ENCODE measurements around the gene APBA3.
A peak's percentile ranks its signal among the peaks of the same experiment; 100 is the strongest.

APBA3 gene

DNA sequence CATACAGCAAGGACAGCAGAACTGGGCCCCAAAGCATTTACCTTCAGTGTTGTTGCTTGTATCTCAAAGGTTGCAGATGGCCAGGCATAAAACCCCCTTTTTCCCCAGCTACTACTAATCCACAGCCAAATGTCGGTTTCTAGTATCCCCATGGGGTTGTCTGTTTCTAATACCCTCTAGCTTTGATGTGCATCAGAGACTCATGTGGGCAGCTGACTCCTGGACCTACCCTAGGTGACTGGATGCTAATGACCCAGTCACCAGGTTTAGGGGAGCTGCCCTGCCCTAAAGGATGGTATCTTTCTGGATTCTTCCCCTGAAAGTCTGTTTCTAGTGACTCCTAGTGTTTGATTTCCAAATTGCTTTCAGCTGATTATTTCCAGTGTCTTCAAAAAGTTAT lies 29.4 kb downstream of the APBA3 start:
- in situ Hi-C loops (cut with HindIII; ENCODE audit: low pct_ligation_motif_present, low pct_unique_long_range_greater_than_20kb, low sequenced_read_pairs), result no loop called here
- no peak for DNase-seq

DNA sequence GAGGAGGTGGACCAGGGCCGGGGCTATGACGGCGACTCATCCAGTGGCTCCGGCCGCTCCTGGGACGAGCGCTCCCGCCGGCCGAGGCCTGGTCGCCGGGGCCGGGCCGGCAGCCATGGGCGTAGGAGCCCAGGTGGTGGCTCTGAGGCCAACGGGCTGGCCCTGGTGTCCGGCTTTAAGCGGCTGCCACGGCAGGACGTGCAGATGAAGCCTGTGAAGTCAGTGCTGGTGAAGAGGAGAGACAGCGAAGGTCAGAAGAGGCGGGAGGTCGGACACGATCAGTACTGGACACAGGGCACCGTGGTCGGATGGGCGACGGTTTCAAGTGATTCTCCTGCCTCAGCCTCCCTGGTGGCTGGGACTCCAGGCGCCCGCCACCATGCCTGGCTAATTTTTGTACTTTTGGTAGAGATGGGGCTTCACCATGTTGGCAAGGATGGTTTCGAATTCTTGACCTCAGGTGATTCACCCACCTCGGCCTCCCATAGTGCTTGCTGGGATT lies 31.0 kb downstream of the APBA3 start:
- DNase-seq, result no peak
- in situ Hi-C loops (cut with HindIII; ENCODE audit: low pct_ligation_motif_present, low pct_unique_long_range_greater_than_20kb, low sequenced_read_pairs), result no loop called here

DNA sequence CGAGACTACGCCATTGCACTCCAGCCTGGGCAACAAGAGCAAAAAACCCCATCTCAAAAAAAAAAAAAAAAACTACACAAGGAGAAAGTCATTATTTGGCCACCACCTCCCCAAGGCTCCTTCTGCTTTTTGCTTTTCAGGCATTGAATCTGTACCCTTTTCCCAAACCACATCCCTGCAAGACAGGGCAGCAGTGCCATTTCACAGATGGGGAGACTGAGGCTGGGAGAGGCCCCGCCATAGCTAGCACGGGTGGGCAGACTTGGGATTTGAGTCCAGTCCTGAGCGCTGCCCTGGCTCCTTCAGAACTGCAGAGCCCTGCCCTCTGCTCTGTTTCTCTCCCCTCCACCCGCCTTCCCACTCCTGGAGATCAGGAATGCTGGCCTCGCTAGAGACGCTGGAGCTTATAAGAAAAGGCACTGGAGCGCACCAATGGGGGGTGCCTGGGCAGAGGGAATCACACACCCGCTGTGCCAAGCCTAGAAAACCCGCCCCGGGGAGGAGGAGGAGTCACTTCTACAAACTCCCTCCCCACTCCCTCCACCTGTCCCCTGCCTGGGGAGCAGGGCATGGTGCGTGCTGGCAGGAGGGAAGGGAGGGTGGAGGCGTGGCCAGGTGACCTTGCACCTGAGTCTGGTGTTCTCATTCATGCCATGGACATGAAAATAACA lies 35.7 kb downstream of the APBA3 start:
- in situ Hi-C loops (cut with HindIII; ENCODE audit: low pct_ligation_motif_present, low pct_unique_long_range_greater_than_20kb, low sequenced_read_pairs), result no loop called here
- peak; percentile 62 for DNase-seq

DNA sequence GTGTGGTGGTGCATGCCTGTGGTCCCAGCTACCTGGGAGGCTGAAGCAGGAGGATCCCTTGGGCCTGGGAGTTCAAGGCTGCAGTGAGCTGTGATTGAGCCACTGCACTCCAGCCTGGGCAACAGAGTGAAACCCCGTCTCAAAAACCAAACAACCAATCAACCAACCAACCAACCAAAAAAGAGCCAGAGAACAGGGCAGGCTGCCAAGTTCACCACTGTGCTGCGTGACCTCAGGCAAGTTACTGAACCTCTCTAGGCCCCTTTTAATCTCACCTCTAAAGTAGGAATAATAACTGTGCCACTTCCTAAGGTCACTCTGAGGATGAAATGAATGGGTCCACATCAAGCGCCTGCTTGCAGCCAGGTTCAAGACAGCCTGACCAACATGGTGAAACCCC lies 36.4 kb downstream of the APBA3 start:
- in situ Hi-C loops (cut with HindIII; ENCODE audit: low pct_ligation_motif_present, low pct_unique_long_range_greater_than_20kb, low sequenced_read_pairs), result no loop called here
- DNase-seq, result no peak

DNA sequence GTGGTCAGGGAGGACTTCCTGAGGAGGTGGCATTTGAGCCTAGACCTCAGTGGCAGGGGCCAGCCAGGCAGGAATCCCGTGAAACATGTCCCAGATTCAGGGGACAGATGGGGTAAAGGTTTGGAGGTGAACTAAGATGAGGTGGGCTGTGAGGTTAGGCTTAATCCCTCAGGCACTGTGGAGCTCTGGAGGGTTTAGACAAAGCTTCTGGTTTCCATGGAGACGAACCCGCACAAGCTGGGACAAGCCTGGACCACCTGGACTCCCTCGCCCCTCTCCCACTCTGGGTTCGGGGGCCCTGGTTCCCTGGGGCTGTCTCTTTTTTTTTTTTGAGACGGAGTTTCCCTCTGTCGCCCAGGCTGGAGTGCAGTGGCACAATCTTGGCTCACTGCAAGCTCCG lies 37.6 kb downstream of the APBA3 start:
- in situ Hi-C loops (cut with HindIII; ENCODE audit: low pct_ligation_motif_present, low pct_unique_long_range_greater_than_20kb, low sequenced_read_pairs), result no loop called here

DNA sequence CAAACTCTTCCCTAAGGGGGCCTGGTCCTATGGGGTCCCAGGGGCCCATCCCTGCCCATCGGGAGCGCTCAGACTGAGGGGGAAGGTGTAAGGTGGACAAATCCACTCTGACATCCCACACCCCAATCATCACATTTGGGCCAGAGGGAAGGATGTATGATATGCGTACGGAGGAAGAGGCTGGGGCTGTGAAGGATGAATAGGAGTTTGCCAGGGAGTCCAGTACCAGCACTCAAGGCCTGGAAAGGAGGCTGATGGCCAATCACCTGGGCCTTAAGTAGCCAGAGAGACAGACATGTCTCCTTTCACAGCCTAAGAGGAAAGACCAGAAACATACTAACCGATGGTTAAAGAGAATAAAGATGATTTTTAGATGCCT lies 38.4 kb downstream of the APBA3 start:
- in situ Hi-C loops (cut with HindIII; ENCODE audit: low pct_ligation_motif_present, low pct_unique_long_range_greater_than_20kb, low sequenced_read_pairs), result no loop called here
- DNase-seq, result no peak

More for the DNA sequence above, 37.6 kb downstream of the APBA3 start:
- no peak for DNase-seq

DNA sequence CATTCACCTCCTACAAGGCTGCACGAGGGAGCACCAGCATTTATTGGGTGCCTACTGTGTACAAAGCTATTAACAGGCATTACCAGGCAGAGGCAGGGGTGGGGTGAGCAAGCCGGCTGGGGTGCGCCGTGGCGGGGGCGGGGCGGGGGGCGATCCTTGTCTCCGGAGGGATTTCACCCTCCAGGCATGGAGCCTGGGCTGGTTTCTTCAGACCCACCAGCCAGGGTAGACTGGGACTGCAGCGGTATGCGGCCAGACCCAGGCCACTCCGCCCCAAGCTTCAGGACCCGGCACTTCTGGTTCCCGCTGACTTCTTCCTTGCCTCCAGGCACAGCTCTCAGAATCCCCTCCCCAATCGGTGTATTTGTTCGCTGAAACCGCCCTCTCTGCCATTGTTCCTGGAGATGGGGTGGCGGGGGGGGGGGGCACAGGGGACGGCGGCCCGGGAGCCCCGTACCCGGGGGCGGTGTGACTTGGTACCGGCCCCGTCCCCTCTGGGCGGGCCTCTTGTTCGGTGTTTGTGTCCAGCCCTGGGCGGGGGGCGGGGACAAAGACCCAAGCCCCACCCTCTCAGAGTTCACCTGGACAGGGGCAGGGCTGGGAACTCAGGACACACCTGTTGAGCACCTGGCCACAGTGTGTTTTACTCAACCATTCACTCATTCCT lies 38.9 kb downstream of the APBA3 start:
- DNase-seq, result no peak
- in situ Hi-C loops (cut with HindIII; ENCODE audit: low pct_ligation_motif_present, low pct_unique_long_range_greater_than_20kb, low sequenced_read_pairs), result no loop called here

DNA sequence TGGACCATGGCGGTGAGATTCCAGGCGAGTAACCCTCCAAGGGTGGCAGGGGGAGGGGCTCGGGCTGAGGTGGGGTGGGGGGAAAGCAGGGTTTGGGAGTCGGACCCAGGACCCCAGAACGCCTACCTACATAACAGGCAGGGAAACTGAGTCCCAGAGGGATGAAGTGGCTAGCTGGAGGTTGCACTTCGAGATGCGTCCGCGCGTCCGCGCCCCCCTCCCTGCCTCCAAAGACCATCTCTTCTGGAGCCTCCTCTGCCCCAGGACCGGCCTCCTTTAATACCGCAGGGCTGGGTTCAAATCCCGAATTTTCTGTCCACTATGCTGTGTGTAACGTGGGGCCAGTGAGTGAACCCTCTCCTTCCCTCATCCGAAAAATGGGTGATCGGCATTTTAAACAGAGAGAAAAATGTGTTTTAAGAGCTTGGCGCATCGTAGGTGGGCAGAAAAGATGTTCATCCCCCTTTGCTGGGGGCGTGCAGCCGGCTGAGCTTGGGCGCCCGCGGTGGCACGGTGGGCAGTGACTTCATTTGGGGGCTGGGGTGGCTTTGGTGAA lies 39.5 kb downstream of the APBA3 start:
- in situ Hi-C loops (cut with HindIII; ENCODE audit: low pct_ligation_motif_present, low pct_unique_long_range_greater_than_20kb, low sequenced_read_pairs), result no loop called here
- no peak for DNase-seq

DNA sequence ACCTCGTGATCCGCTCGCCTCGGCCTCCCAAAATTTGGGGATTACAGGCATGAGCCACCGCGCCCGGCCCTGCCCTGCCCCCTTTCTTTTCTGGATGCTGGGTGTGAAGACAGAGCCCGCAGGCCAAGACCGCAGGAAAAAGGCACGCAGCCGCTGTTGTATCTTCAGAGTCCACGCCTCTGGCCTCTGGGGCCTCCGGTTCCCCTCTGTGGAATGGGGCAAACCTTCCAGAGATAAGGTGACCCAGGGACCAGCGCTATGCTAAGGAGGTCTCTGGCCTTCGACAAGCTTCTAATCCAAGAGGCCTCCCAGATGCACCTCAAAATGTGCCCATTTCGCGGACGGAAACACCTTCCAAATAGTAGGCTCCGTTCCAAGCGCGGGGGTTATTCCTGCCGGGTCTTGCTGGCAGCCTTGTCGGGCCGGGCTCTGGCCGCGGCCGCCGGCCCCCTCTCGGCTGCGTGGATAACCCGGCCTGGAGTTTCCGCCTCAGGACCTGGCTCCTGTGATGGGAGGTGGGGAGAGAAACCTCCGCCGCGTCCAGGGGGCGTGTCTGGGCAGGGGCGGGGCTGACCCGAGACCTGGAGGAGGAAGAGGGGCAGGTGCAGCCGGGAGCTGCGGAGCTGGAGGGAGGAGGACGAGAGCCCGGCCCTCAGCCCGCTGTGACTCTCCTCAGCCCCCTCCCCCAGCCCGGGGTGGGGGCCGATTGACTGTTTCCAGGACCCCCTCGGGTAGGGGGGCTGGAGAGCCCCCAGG lies 40.2 kb downstream of the APBA3 start:
- DNase-seq, result peak; percentile 80
- in situ Hi-C loops (cut with HindIII; ENCODE audit: low pct_ligation_motif_present, low pct_unique_long_range_greater_than_20kb, low sequenced_read_pairs), result no loop called here

DNA sequence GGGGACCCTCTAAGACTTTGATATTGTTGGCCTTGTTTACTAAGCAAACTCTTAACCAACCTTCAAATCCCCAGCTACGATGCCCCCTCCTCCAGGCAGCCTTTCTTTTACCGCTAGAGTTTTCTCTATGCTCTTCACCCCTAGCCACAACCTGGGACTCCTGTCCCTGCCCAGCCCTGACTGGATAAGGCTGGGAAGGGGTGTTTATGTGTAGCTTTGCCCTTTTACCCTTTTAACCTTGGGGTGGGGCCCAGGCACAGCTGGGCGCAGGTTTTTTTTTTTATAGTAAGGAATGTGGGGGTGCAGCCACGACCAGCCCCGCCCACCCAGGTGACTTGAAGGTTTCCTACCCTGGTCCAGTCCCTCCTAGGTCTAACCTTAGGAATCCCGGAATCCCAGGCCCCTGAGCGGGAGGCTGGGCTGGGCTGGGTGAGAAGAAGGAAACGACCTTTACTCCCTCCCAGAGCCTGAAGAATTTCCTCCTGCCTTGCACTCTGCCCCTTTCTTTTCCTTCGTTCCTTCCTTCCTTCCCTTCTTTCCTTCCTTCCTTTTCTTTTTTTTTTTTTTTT lies 41.1 kb downstream of the APBA3 start:
- in situ Hi-C loops (cut with HindIII; ENCODE audit: low pct_ligation_motif_present, low pct_unique_long_range_greater_than_20kb, low sequenced_read_pairs), result no loop called here
- DNase-seq, result no peak

DNA sequence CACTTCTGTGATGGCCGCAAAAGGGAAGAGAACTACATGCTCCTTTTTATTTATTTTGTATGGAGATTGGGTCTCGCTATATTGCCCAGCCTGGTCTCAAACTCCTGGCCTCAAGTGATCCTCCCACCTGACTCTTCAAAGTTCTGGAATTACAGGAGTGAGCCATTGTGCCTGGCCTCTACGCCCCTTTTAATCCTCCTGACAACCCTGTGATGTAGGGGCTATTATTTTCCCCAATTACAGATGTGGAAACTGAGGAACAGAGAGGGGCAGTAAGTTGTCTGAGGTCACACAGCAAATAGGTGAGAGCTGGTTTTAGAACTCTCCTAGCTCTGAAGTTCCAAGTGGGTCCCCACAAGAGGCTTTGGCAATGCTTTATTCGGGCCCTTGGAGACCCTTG lies 41.6 kb downstream of the APBA3 start:
- no peak for DNase-seq
- in situ Hi-C loops (cut with HindIII; ENCODE audit: low pct_ligation_motif_present, low pct_unique_long_range_greater_than_20kb, low sequenced_read_pairs), result no loop called here

DNA sequence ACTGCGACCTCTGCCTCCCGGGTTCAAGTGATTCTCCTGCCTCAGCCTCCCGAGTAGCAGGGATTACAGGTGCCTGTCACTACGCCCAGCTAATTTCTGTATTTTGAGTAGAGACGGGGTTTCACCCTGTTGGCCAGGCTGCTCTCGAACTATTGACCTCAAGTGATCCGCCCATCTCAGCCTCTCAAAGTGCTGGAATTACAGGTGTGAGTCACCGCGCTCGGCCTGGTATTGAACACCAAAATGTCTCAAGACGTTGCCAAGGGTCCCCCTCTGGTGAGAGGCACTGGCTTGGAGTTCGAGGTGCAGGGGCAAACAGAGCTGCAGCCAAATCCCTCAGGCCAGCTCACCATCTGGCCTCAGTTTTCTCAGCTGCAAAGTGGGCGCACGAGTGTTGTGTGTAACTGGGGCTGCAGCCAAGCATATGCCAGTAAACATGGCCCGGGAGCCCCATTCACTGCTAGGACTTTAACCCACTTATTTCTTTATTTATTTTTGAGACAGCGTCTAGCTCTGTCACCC lies 45.3 kb downstream of the APBA3 start:
- in situ Hi-C loops (cut with HindIII; ENCODE audit: low pct_ligation_motif_present, low pct_unique_long_range_greater_than_20kb, low sequenced_read_pairs), result no loop called here

DNA sequence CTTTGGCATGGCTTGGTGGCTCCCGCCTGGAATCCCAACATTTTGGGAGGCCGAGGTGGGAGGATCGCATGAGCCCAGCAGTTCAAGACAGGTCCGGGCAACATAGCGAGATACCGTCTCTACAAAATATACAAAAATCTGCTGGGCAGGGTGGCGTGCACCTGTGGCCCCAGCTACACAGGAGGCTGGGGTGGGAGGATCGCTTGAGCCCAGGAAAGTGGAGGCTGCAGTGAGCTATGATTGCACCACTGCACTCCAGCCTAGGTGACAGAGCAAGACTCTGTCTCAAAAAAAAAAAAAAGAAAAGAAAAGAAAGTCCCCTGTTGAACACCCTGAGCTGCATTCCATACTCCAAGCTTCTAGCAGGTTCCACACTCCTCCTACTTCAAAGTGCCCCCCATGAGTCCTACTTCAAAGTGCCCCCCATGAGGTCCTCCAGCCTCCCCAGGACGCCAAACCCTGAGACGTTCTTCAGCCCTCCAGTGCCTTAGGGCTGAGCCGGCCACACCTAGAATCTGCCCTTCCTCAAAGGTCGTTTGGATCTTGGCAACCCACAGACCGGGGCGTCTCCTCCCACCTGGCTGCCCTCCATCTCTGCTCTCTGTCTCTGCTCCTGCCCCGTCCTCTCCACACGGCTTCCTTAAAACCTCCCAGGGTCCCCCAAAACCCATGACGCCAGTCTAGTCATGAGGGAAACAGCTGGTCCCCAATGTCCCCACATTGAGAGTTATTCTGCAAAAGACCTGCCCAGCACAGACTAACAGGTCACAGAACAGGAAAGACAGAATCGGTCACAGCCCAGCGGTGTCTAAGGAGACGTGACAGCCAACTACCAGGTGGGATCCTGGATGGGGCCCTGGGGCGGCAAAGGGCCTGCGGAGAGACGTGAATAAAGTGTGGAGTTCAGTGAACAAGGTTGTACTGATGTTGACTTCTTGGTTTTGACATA lies 48.6 kb downstream of the APBA3 start:
- no peak for DNase-seq
- in situ Hi-C loops (cut with HindIII; ENCODE audit: low pct_ligation_motif_present, low pct_unique_long_range_greater_than_20kb, low sequenced_read_pairs), result no loop called here

More for the DNA sequence above, 45.3 kb downstream of the APBA3 start:
- DNase-seq, result no peak

DNA sequence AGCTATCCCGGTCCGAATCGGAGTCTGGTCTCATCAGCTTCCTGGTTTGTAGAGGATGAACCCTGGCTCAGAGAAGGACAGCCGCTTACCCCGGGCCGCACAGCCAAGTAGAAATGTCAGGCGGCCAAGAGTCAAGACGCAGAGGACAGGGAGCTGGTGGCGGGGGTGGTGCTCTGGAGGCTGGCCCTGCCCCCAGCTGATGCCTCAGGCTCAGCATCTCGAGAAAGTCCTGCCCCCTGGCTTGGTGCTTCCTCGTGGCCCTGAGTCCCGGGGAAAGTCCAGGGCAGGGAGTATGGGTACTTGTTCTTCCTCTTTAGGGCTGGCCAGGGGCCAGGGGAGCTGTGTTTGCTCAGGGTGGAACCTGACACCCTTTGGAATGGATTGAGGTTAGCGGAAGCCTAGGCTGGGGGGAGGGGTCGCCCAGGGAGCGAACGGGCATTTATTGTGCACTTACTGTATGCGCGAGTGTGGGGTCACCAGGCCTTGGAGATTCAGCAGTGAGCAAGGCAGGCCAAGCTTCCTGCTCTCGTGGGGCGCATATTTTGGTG lies 51.2 kb downstream of the APBA3 start:
- in situ Hi-C loops (cut with HindIII; ENCODE audit: low pct_ligation_motif_present, low pct_unique_long_range_greater_than_20kb, low sequenced_read_pairs), result no loop called here

DNA sequence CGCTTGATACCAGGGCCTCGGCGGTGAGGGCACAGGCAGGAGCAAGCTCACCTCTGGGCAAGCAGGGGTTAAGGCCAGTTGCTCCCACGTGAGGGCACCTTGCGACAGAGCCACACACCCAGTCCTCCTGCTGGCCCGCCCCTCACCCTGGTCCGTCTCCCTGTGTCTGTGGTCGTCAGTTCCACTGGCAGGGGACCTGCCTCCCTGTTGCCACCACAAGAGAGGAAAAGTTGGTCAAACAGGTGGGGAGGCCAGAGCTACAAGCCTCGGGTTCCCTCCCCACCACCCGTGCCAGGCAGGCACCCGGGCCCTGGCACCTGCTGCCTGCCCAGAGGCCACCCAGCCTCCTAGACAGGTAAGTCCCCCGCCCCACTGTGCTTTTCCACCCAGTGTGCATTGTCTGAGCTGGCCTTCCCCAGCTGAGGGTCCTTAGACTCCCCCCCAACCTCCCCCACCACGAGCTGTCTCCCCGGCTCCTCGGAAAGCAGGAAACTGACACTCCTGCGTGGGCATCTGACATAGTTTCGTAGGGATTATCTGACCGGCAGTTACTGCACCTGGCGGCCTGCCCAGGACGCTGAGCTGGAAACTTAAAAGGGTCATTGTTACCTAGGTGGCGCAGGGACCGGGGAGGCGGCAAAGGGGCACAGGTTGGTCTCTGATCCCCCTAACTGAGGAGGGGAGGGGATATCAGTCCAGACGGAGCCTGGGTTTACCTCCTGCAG lies 53.1 kb downstream of the APBA3 start, which contains the start of gene TJP3:
TSS of gene TJP3 (plus strand) at position 178 of the 725 bp plus-strand sequence. CDS start 20,049 bp downstream, outside the sequence.
- no peak for DNase-seq
- in situ Hi-C loops (cut with HindIII; ENCODE audit: low pct_ligation_motif_present, low pct_unique_long_range_greater_than_20kb, low sequenced_read_pairs), result no loop called here

More for the DNA sequence above, 51.2 kb downstream of the APBA3 start:
- DNase-seq, result no peak

DNA sequence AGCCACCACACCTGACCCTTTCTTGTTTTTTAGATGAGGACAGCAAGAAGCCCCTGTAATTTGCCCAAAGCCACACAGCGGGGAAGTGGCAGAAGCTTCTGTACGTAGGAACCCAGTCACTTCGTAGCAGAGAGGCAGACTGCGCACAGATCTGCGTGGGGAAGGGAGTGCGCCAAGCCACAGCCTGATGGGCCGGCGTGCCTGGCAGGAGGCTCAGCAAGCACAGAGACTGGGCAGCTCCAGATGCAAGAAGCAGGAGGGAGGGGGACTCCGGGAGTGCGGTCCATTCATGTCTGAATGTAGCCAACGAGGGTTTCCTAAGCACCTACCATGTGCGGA lies 53.7 kb downstream of the APBA3 start:
- in situ Hi-C loops (cut with HindIII; ENCODE audit: low pct_ligation_motif_present, low pct_unique_long_range_greater_than_20kb, low sequenced_read_pairs), result no loop called here
- DNase-seq, result no peak

DNA sequence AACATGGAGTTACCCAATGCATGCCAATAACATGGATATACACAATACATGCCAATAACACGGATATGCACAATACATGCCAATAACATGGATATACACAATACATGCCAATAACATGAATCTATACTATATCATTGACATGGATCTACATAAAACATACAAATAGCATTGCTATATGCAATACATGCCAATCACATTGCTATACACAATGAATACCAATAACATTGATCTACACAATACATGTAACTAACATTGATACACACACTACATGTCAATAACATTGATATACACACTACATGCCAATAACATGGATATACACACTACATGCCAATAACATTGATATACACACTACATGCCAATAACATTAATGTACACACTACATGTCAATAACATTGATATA lies 60.3 kb downstream of the APBA3 start:
- DNase-seq, result no peak
- in situ Hi-C loops (cut with HindIII; ENCODE audit: low pct_ligation_motif_present, low pct_unique_long_range_greater_than_20kb, low sequenced_read_pairs), result no loop called here

Data from ACHN (cell line).